Stomach smooth muscle (tissue), 2 donors: ENCODE data around the gene PXN.
"Not testable (repeated sequence)": the region's sequence is repeated elsewhere in the genome, so short reads cannot be mapped to it uniquely, and the experiment has no call there.

ENCODE experiments used
- H3K27ac ChIP-seq: one replicate; pipeline ENCODE4 v1.7.0; 2013; ENCODE audit warnings: mild to moderate bottlenecking, low read length, inconsistent platforms
- H3K27me3 ChIP-seq, 2 donors: one replicate each; pipeline ENCODE4 v1.7.0; 2013; ENCODE audit warnings: low read length in 2 of 2; ENCODE audit not compliant: insufficient read depth in 2 of 2, control insufficient read depth in 1 of 2
- H3K36me3 ChIP-seq, 2 donors: one replicate each; pipeline ENCODE4 v1.7.0; 2013; ENCODE audit warnings: low read length in 2 of 2; ENCODE audit not compliant: control insufficient read depth in 2 of 2, insufficient read depth in 2 of 2
- H3K4me1 ChIP-seq: one replicate; pipeline ENCODE4 v1.7.0; 2013; ENCODE audit warnings: low read length; ENCODE audit not compliant: control insufficient read depth, insufficient read depth
- H3K4me3 ChIP-seq, 2 donors: one replicate each; pipeline ENCODE4 v1.7.0; 2013; ENCODE audit warnings: low read length in 2 of 2
- H3K9ac ChIP-seq, 2 donors: one replicate each; pipeline ENCODE4 v1.7.0; 2013; ENCODE audit warnings: low read length in 2 of 2, mild to moderate bottlenecking in 1 of 2
- H3K9me3 ChIP-seq, 2 donors: one replicate each; pipeline ENCODE4 v1.7.0; 2013; ENCODE audit warnings: low read length in 2 of 2; ENCODE audit not compliant: control insufficient read depth in 2 of 2
- donor health status: healthy.
- donor health status: Pancreatic carcinoma.

PXN gene

GRCh38 chr12:120249875-120250795 lies 15.4 kb downstream of the PXN start:
- Histone ChIP-seq H3K27ac (peak overlapping the region; percentile 70), H3K27me3 (no peaks in the 10 kb centered on the region), H3K9me3 (no peaks in the 10 kb centered on the region), H3K9ac (peak overlapping the region in 1 of 2 donors; percentile 21), H3K4me1 (peaks cover 40% of the 10 kb centered on the region), H3K4me3 (peak overlapping the region; percentile 18 to 52), H3K36me3 (no peaks in the 10 kb centered on the region)

GRCh38 chr12:120249266-120249874 lies 16.2 kb downstream of the PXN start:
- Histone ChIP-seq H3K36me3 (no peaks in the 10 kb centered on the region), H3K4me1 (peaks cover 40% of the 10 kb centered on the region), H3K4me3 (peak overlapping the region; percentile 18 to 52), H3K27me3 (no peaks in the 10 kb centered on the region), H3K9ac (peak overlapping the region in 1 of 2 donors; percentile 21), H3K27ac (peak overlapping the region; percentile 70), H3K9me3 (no peaks in the 10 kb centered on the region)

- Histone ChIP-seq H3K4me3 (peak overlapping the region in 1 of 2 donors; percentile 17), H3K9me3 (no peaks in the 10 kb centered on the region), H3K36me3 (no peaks in the 10 kb centered on the region), H3K27ac (peak overlapping the region; percentile 46), H3K9ac (peak overlapping the region in 1 of 2 donors; percentile 41), H3K4me1 (peaks cover 42% of the 10 kb centered on the region), H3K27me3 (no peaks in the 10 kb centered on the region)
Measured at GRCh38 chr12:120247621-120248030, 17.9 kb downstream of the PXN start.

GRCh38 chr12:120247183-120247582 lies 18.3 kb downstream of the PXN start:
- H3K9me3 ChIP-seq: no peaks in the 10 kb centered on the region
- H3K27ac ChIP-seq: peak overlapping the region; percentile 46
- no peaks in the 10 kb centered on the region for H3K36me3 ChIP-seq
- H3K4me1 ChIP-seq: peaks cover 46% of the 10 kb centered on the region
- H3K4me3 ChIP-seq: peak overlapping the region in 1 of 2 donors; percentile 17
- H3K9ac ChIP-seq: peak overlapping the region in 1 of 2 donors; percentile 41
- H3K27me3 ChIP-seq: no peaks in the 10 kb centered on the region

- peaks cover 49% of the 10 kb centered on the region for H3K4me1 ChIP-seq
- H3K27ac ChIP-seq, H3K9ac ChIP-seq: not testable (repeated sequence)
Measured at GRCh38 chr12:120246705-120247104, 18.8 kb downstream of the PXN start.

GRCh38 chr12:120242971-120243699 lies 22.4 kb downstream of the PXN start:
- Histone ChIP-seq H3K9me3 (no peaks in the 10 kb centered on the region), H3K4me1 (peaks cover 57% of the 10 kb centered on the region), H3K27me3 (no peaks in the 10 kb centered on the region), H3K4me3 (no peak overlapping the region), H3K9ac (no peak overlapping the region), H3K36me3 (no peaks in the 10 kb centered on the region), H3K27ac (no peak overlapping the region)

More at GRCh38 chr12:120246705-120247104, 18.8 kb downstream of the PXN start:
- not testable (repeated sequence) for H3K9me3 ChIP-seq, H3K36me3 ChIP-seq, H3K27me3 ChIP-seq, H3K4me3 ChIP-seq

GRCh38 chr12:120242275-120242799 lies 23.2 kb downstream of the PXN start:
- Histone ChIP-seq H3K4me3 (no peak overlapping the region), H3K36me3 (no peaks in the 10 kb centered on the region), H3K27me3 (no peaks in the 10 kb centered on the region), H3K9ac (peak overlapping the region in 1 of 2 donors; percentile 21), H3K4me1 (peaks cover 58% of the 10 kb centered on the region), H3K27ac (peak overlapping the region; percentile 31), H3K9me3 (no peaks in the 10 kb centered on the region)

- Histone ChIP-seq H3K27me3 (no peaks in the 10 kb centered on the region), H3K9me3 (no peaks in the 10 kb centered on the region), H3K9ac (peak overlapping the region in 1 of 2 donors; percentile 21), H3K4me1 (peaks cover 61% of the 10 kb centered on the region), H3K36me3 (no peaks in the 10 kb centered on the region), H3K27ac (peak overlapping the region; percentile 31), H3K4me3 (no peak overlapping the region)
Measured at GRCh38 chr12:120241561-120242274, 23.8 kb downstream of the PXN start.

GRCh38 chr12:120240495-120240833 lies 25.1 kb downstream of the PXN start:
- peaks cover 72% of the 10 kb centered on the region for H3K4me1 ChIP-seq
- H3K4me3 ChIP-seq: no peak overlapping the region
- no peaks in the 10 kb centered on the region for H3K9me3 ChIP-seq
- no peak overlapping the region for H3K27ac ChIP-seq
- no peaks in the 10 kb centered on the region for H3K27me3 ChIP-seq
- no peaks in the 10 kb centered on the region for H3K36me3 ChIP-seq
- no peak overlapping the region for H3K9ac ChIP-seq
